A673 (cell line): ENCODE measurements around the gene EXOC3L4.

ENCODE experiments used
- CTCF ChIP-seq: fragments of 300-800, 200-600 bp; sonication (generic); conservative IDR thresholded peaks from 2 replicates; pipeline ENCODE4 v1.5.1; 2017; ENCODE audit warnings: low read depth, mild to moderate bottlenecking, antibody characterized with exemption, low read length, moderate library complexity, mixed read lengths
- EZH2 ChIP-seq: fragments of 200-600 bp; sonication (generic); IDR thresholded peaks from 2 replicates; pipeline ENCODE4 v1.6.1; 2017; ENCODE audit warnings: borderline replicate concordance, low read depth, mild to moderate bottlenecking, mixed read lengths, antibody characterized with exemption, low read length; ENCODE audit not compliant: poor library complexity, severe bottlenecking

- TF ChIP-seq CTCF (no peak), EZH2 (no peak)
These were observed 36.4 kb downstream of the EXOC3L4 start for GRCh38 chr14:103130965-103131364.
